Hepatocyte (in vitro differentiated cells): ENCODE results near the gene SEC24D. TPM values are rescaled to one million over a fixed set of nuclear protein-coding genes. Genes with fewer than 3 reads are reported as not detected.
A peak's percentile ranks its signal among the peaks of the same experiment; 100 is the strongest.

Experiments used
- DNase-seq: peaks from one replicate; pipeline ENCODE4 v3.0.0-alpha.2; 2016; ENCODE audit warnings: low spot score
- H2AFZ ChIP-seq: fragments of 200-600 bp; sonication (generic); 2 replicates; pipeline ENCODE4 v1.6.0; 2016; ENCODE audit warnings: antibody characterized with exemption, mild to moderate bottlenecking
- H3K27ac ChIP-seq: fragments of 200-600 bp; sonication (generic); 2 replicates; pipeline ENCODE4 v1.5.1; 2016; ENCODE audit warnings: mild to moderate bottlenecking
- H3K27me3 ChIP-seq: fragments of 200-600 bp; sonication (generic); 2 replicates; pipeline ENCODE4 v1.6.1; 2016
- H3K36me3 ChIP-seq: fragments of 200-600 bp; sonication (generic); replicated peaks from 2 replicates; pipeline ENCODE4 v1.5.1; 2016; ENCODE audit warnings: low read depth; ENCODE audit not compliant: insufficient read depth
- H3K4me1 ChIP-seq: fragments of 200-600 bp; sonication (generic); 2 replicates; pipeline ENCODE4 v1.5.1; 2016; ENCODE audit warnings: mild to moderate bottlenecking, moderate library complexity; ENCODE audit not compliant: insufficient read depth
- H3K4me2 ChIP-seq: fragments of 200-600 bp; sonication (generic); 2 replicates; pipeline ENCODE4 v1.6.0; 2016
- H3K4me3 ChIP-seq: fragments of 200-600 bp; sonication (generic); 2 replicates; pipeline ENCODE4 v1.5.1; 2016; ENCODE audit warnings: mild to moderate bottlenecking
- H3K79me2 ChIP-seq: fragments of 200-600 bp; sonication (generic); 2 replicates; pipeline ENCODE4 v1.6.0; 2017; ENCODE audit warnings: mild to moderate bottlenecking
- H3K9me2 ChIP-seq: fragments of 200-600 bp; sonication (generic); replicated peaks from 2 replicates; pipeline ENCODE4 v1.6.0; 2017; ENCODE audit warnings: mild to moderate bottlenecking; ENCODE audit not compliant: insufficient read depth
- H3K9me3 ChIP-seq: fragments of 200-600 bp; sonication (generic); 2 replicates; pipeline ENCODE4 v1.5.1; 2016; ENCODE audit warnings: low read depth, mild to moderate bottlenecking
- H4K20me1 ChIP-seq: fragments of 200-600 bp; sonication (generic); 2 replicates; pipeline ENCODE4 v1.6.0; 2016; ENCODE audit warnings: mild to moderate bottlenecking; ENCODE audit not compliant: insufficient read depth, poor library complexity, severe bottlenecking
- CTCF ChIP-seq: fragments of 200-600 bp; sonication (generic); IDR thresholded peaks from 2 replicates; pipeline ENCODE4 v1.5.1; 2016; ENCODE audit warnings: antibody characterized with exemption, mild to moderate bottlenecking; ENCODE audit not compliant: poor library complexity
- EZH2 ChIP-seq: fragments of 200-600 bp; sonication (generic); IDR thresholded peaks from 2 replicates; pipeline ENCODE4 v1.6.1; 2016; ENCODE audit warnings: antibody characterized with exemption, mild to moderate bottlenecking, borderline replicate concordance
- EZH2phosphoT487 ChIP-seq: fragments of 200-600 bp; sonication (generic); IDR thresholded peaks from one replicate; pipeline ENCODE4 v1.6.1; 2018; ENCODE audit warnings: antibody characterized with exemption, mild to moderate bottlenecking, low read depth, moderate library complexity; ENCODE audit not compliant: unreplicated experiment, severe bottlenecking
- WGBS: methylation state at CpG from one replicate; pipeline ENCODE4 v1.1.6; 2016; ENCODE audit warnings: low lambda C conversion rate; ENCODE audit errors: missing lambda C conversion rate; 5-methylcytosine and 5-hydroxymethylcytosine counted together
- polyA plus RNA-seq: library from polyadenylated mRNA; unstranded; fragments of >200 nt; fragmentation: Nextera tagmentation; extraction: Ambion mirVana; gene quantifications from 2 replicates; pipeline ENCODE4 v1.2.1, GENCODE V29; 2016
- total RNA-seq: library from RNA; depleted of rRNA; stranded (reverse); fragments of >200 nt; gene quantifications from 2 replicates; pipeline ENCODE4 v1.2.3, GENCODE V29; 2014

SEC24D gene
- total and polyA plus RNA-seq, 2 experiments from 2014 or later = 81.9 to 97.4 TPM

DNA sequence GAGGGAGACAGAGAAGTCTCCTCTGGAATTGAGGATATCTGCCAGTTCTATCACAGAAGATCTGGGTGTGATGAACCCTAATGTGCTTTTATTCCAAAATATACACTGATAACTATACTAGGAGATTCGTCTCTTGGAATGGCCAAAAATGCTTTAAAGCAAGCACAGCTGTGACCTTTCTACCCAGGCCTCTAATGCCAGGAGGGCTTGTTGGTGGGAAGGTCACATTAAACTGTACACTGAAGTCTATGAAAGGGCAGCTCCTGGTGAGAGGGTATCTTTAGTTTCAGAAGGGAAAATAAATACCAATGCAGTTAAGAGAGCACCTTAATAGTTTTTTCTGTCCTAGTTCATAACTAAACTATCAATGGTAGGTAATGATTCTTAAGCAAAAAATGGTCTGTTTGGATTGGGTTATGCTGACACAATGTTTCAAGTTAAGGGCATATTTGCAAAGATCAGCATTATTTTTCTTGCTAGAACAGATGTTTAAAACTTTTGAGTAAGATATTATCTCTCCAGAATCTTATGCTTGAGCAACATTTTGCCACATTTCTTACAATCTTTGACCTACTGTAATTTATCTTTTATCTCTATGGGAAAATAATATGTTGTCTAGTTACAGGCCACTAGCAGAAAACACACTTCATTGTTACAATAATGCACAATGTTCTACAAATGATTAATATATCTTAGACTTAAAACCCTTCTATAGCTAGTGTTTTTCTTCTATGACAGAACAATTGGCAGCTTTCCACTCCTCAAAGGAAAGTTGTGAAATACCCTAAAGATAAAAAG is 59.6 kb downstream of the SEC24D start:
- no peak overlapping the region for H3K4me2 ChIP-seq
- H3K9me2 ChIP-seq = no peaks in the 10 kb centered on the region
- peak overlapping the region; percentile 12 for H3K27ac ChIP-seq
- H3K36me3 ChIP-seq = no peaks in the 10 kb centered on the region
- no peak overlapping the region for H3K4me3 ChIP-seq
- DNase-seq = no peak
- H3K4me1 ChIP-seq = peaks cover 13% of the 10 kb centered on the region
- 61% methylated on average over 1 of the region's 1 CpG for WGBS
- H2AFZ ChIP-seq = no peak overlapping the region
- H3K27me3 ChIP-seq = no peaks in the 10 kb centered on the region
- peaks cover 2% of the 10 kb centered on the region for H3K79me2 ChIP-seq
- no peaks in the 10 kb centered on the region for H3K9me3 ChIP-seq
- H4K20me1 ChIP-seq = no peaks in the 10 kb centered on the region
- TF ChIP-seq CTCF (no peak), EZH2 (no peak), EZH2phosphoT487 (no peak)

DNA sequence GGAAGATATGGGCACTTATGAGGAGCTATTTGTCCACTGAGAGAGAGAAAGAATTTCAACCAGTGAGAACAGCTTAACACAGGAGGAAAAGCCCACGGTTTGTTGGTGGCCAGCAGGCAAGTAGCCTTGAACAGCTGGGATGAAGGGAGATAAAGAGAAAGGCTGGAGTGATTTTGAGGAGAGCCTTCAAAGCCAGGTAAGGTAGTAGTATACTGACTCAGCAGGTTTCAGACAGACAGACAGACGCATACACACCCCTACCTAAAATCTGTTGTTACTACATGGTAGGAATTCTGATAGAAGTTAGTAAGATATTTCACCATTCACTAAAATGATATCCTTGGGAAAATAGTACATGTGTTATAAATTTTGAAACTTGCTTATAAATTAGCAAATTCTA is 60.5 kb downstream of the SEC24D start:
- Histone ChIP-seq H3K9me2 (no peaks in the 10 kb centered on the region), H3K27ac (no peak overlapping the region), H3K4me3 (no peak overlapping the region), H3K36me3 (no peaks in the 10 kb centered on the region), H3K27me3 (no peaks in the 10 kb centered on the region), H3K9me3 (no peaks in the 10 kb centered on the region), H2AFZ (no peak overlapping the region), H3K4me2 (no peak overlapping the region), H3K4me1 (peaks cover 20% of the 10 kb centered on the region), H3K79me2 (peaks cover 2% of the 10 kb centered on the region), H4K20me1 (no peaks in the 10 kb centered on the region)
- 74% methylated on average over 2 of the region's 2 CpGs for WGBS
- TF ChIP-seq CTCF = no peak
- no peak for TF ChIP-seq EZH2phosphoT487
- TF ChIP-seq EZH2 = no peak
- DNase-seq = no peak

DNA sequence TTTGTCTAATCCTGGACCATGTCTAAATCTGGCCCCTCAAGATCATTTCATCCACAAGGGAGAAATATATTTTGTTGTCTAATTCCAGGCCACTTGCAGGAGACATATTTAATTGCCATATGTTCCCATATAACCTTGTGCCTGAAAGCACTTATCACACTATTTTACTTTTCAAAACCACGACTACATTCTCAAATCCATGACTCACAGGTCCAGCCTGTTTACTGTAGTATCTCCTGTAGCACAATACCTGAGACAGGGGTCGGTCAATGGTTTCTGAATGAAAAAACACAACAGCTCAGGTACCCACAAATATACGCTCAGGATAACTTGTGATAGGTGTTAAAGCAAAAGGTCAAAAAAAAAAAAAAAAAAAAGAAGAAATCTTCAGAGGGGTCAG is 60.9 kb downstream of the SEC24D start:
- peaks cover 5% of the 10 kb centered on the region for H3K79me2 ChIP-seq
- peaks cover 24% of the 10 kb centered on the region for H3K4me1 ChIP-seq
- 60% methylated on average over 3 of the region's 3 CpGs for WGBS
- H3K9me2 ChIP-seq = no peaks in the 10 kb centered on the region
- no peaks in the 10 kb centered on the region for H3K27me3 ChIP-seq
- no peaks in the 10 kb centered on the region for H3K36me3 ChIP-seq
- no peak overlapping the region for H3K27ac ChIP-seq
- H3K4me2 ChIP-seq = no peak overlapping the region
- H3K9me3 ChIP-seq = no peaks in the 10 kb centered on the region
- no peak for TF ChIP-seq CTCF
- no peak for TF ChIP-seq EZH2phosphoT487
- no peak for TF ChIP-seq EZH2
- no peak for DNase-seq
- no peak overlapping the region for H3K4me3 ChIP-seq
- H4K20me1 ChIP-seq = no peaks in the 10 kb centered on the region
- no peak overlapping the region for H2AFZ ChIP-seq
